Fibroblast of villous mesenchyme (primary cell): ENCODE measurements around the gene TSNAXIP1. TPM values are rescaled to one million over a fixed set of nuclear protein-coding genes. Genes with fewer than 3 reads are reported as not detected.

Experiments
- DNase-seq: peaks from one replicate; pipeline ENCODE4 v3.0.0-alpha.2; 2010; ENCODE audit warnings: low read depth
- H3K4me3 ChIP-seq: 2 replicates; pipeline ENCODE4 v1.5.1; 2011; ENCODE audit warnings: low read depth, mild to moderate bottlenecking, low read length
- CTCF ChIP-seq: IDR thresholded peaks from 2 replicates; pipeline ENCODE4 v1.5.1; 2012; ENCODE audit warnings: low read depth, mild to moderate bottlenecking, low read length; ENCODE audit not compliant: insufficient read depth
- total RNA-seq: library from RNA; depleted of rRNA; stranded (reverse); fragments of >200 nt; gene quantifications from 2 replicates; pipeline ENCODE4 v1.2.3, GENCODE V29; 2012

TSNAXIP1 gene
- total RNA-seq, 1 donor, result 1.3 TPM

GRCh38 chr16:67782567-67783352 is 23.9 kb upstream of the TSNAXIP1 start:
- no peak overlapping the region for H3K4me3 ChIP-seq
- TF ChIP-seq CTCF, result no peak
- no peak for DNase-seq

GRCh38 chr16:67783353-67783725 is 23.4 kb upstream of the TSNAXIP1 start:
- H3K4me3 ChIP-seq, result no peak overlapping the region
- DNase-seq, result no peak
- no peak for TF ChIP-seq CTCF

DNA sequence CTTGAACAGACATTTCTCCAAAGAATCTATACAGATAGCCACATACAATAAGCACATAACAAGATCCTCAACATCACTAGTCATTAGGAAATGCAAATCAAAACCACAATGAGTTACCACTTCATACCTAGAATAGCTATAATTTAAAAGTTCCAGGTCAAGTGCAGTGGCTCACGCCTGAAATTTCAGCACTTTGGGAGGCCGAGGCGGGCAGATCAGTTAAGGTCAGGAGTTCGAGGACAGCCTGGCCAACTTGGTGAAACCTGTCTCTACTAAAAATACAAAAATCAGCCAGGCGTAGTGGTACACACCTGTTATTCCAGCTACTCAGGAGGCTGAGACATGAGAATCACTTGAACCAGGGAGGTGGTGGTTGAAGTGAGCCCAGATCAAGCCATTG is 20.2 kb upstream of the TSNAXIP1 start:
- no peak overlapping the region for H3K4me3 ChIP-seq
- no peak for TF ChIP-seq CTCF
- no peak for DNase-seq

GRCh38 chr16:67790071-67790470 is 16.6 kb upstream of the TSNAXIP1 start:
- no peak for TF ChIP-seq CTCF
- DNase-seq, result no peak
- no peak overlapping the region for H3K4me3 ChIP-seq

DNA sequence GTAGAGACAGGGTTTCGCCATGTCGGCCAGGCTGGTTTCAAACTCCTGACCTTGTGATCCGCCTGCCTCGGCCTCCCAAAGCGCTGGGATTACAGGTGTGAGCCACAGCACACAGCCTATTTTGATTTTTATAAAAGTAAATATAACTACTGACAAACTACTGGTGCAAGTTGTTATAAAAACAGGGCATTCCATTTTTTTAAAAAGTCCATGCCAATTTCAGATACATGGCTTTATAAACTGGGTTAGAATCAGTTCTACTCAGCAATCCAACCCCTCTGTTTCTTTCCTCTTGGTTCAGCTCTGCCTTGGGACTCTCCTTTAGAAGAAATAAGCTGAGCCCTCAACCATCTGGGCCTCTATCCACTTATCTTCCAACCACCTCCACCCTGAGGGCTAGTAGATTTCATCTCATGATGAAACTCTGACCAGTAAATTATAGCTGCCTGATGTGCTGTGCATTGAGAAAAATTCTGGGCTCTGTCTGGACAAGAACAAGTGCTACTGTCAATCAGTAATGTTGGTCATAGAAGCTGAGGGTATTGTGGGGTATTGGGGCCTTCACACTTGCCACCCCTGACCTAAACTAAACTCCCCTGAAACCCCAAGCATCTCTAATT is 10.5 kb upstream of the TSNAXIP1 start:
- H3K4me3 ChIP-seq, result no peak overlapping the region
- no peak for DNase-seq
- TF ChIP-seq CTCF, result no peak

- DNase-seq, result no peak
- H3K4me3 ChIP-seq, result no peak overlapping the region
Measured at GRCh38 chr16:67800338-67800926, 6.3 kb upstream of the TSNAXIP1 start.

More at GRCh38 chr16:67800338-67800926, 6.3 kb upstream of the TSNAXIP1 start:
- TF ChIP-seq CTCF, result no peak
